GM13977 (cell line): Measurements from ENCODE around the gene SAMD1.

ENCODE experiments used
- DNase-seq: peaks from one replicate; pipeline ENCODE4 v3.0.0; 2012; ENCODE audit warnings: low spot score
- in situ Hi-C: fragments of 300-500 bp; cut with MboI; formaldehyde crosslinking; loops from one replicate; pipeline ENCODE4 v1.12.0; 2022; ENCODE audit warnings: low sequenced_read_pairs, low pct_unique_long_range_greater_than_20kb, mixed read lengths, inconsistent platforms; ENCODE audit not compliant: unreplicated experiment
- TF ChIP-seq, protein P1 (sequence below): IDR thresholded peaks from 2 replicates; pipeline ENCODE4 v1.5.1; 2012; ENCODE audit warnings: mild to moderate bottlenecking, control low read depth; ENCODE audit not compliant: insufficient read depth; ENCODE audit errors: extremely low read depth, missing control alignments

SAMD1 gene

GRCh38 chr19:14073261-14073924 lies 17.2 kb downstream of the SAMD1 start:
- in situ Hi-C loops: loop anchor here (10.0 to 25.0 kb wide), 2 partner anchors 199 to 486 kb away; partner anchors contain the start of gene NANOS3
- DNase-seq: peak; percentile 92
- TF ChIP-seq, protein P1, sequence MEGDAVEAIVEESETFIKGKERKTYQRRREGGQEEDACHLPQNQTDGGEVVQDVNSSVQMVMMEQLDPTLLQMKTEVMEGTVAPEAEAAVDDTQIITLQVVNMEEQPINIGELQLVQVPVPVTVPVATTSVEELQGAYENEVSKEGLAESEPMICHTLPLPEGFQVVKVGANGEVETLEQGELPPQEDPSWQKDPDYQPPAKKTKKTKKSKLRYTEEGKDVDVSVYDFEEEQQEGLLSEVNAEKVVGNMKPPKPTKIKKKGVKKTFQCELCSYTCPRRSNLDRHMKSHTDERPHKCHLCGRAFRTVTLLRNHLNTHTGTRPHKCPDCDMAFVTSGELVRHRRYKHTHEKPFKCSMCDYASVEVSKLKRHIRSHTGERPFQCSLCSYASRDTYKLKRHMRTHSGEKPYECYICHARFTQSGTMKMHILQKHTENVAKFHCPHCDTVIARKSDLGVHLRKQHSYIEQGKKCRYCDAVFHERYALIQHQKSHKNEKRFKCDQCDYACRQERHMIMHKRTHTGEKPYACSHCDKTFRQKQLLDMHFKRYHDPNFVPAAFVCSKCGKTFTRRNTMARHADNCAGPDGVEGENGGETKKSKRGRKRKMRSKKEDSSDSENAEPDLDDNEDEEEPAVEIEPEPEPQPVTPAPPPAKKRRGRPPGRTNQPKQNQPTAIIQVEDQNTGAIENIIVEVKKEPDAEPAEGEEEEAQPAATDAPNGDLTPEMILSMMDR: peak; percentile 88

- no peak for DNase-seq
- TF ChIP-seq, protein P1: no peak
- in situ Hi-C loops: loop anchor here (10.0 to 25.0 kb wide), 2 partner anchors 198 to 485 kb away; partner anchors contain the start of gene NANOS3
Measured at GRCh38 chr19:14072535-14073260, 17.9 kb downstream of the SAMD1 start, which contains the start of gene MISP3. TSS of gene MISP3 (plus strand) at chr19:14072786. CDS start at chr19:14073310, 524 bp downstream.

DNA sequence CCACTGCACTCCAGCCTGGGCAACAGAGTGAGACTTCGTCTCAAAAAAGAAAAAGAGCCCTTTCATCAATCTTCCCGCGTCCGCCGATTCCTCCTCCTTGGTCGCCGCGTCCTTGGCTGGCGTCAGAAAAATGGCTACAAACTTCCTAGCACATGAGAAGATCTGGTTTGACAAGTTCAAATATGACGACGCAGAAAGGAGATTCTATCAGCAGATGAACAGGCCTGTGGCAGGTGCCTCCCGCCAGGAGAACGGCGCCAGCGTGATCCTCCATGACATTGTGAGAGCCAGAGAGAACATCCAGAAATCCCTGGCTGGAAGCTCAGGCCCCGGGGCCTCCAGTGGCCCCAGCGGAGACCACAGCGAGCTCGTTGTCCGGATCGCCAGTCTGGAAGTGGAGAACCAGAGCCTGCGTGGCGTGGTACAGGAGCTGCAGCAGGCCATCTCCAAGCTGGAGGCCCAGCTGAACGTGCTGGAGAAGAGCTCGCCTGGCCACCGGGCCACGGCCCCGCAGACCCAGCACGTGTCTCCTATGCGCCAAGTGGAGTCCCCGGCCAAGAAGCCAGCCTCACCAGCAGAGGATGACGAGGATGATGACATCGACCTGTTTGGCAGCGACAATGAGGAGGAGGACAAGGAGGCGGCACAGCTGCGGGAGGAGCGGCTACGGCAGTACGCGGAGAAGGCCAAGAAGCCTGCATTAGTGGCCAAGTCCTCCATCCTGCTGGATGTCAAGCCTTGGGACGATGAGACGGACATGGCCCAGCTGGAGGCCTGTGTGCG lies 20.1 kb downstream of the SAMD1 start:
- TF ChIP-seq, protein P1: no peak
- in situ Hi-C loops: loop anchor here (10.0 to 25.0 kb wide), 2 partner anchors 196 to 483 kb away; partner anchors contain the start of gene NANOS3
- DNase-seq: no peak

GRCh38 chr19:14066134-14066533 lies 24.4 kb downstream of the SAMD1 start:
- in situ Hi-C loops: loop anchor here (25.0 kb wide), 1 partner anchor 479 kb away; no protein-coding TSS in a partner anchor
- TF ChIP-seq, protein P1: no peak
- DNase-seq: no peak

GRCh38 chr19:14063105-14063504 lies 27.4 kb downstream of the SAMD1 start:
- no peak for DNase-seq
- in situ Hi-C loops: loop anchor here (25.0 kb wide), 1 partner anchor 476 kb away; no protein-coding TSS in a partner anchor

More at GRCh38 chr19:14063105-14063504, 27.4 kb downstream of the SAMD1 start:
- TF ChIP-seq, protein P1: no peak
